WERI-Rb-1 (cell line): ENCODE data around the gene CAMSAP1.

Experiments
- DNase-seq: peaks from one replicate; pipeline ENCODE4 v3.0.0-alpha.2; 2020
- H3K27ac ChIP-seq: fragments of 250-450 bp; sonication (Bioruptor Pico); 2 replicates; pipeline ENCODE4 v1.5.1; 2020; ENCODE audit warnings: mild to moderate bottlenecking, moderate library complexity
- H3K27me3 ChIP-seq: fragments of 250-450 bp; sonication (Bioruptor Pico); 2 replicates; pipeline ENCODE4 v1.5.1; 2021; ENCODE audit warnings: mild to moderate bottlenecking, low read depth, moderate library complexity; ENCODE audit not compliant: insufficient read depth, severe bottlenecking
- H3K36me3 ChIP-seq: fragments of 250-450 bp; sonication (Bioruptor Pico); 2 replicates; pipeline ENCODE4 v1.5.1; 2020; ENCODE audit warnings: mild to moderate bottlenecking, moderate library complexity
- H3K4me3 ChIP-seq: 2 replicates; pipeline ENCODE4 v1.5.1; 2011; ENCODE audit warnings: low read depth, mild to moderate bottlenecking, control low read depth, low read length
- H3K9me3 ChIP-seq: fragments of 250-450 bp; sonication (Bioruptor Pico); 2 replicates; pipeline ENCODE4 v1.5.1; 2021; ENCODE audit warnings: mild to moderate bottlenecking, moderate library complexity; ENCODE audit not compliant: severe bottlenecking
- TF ChIP-seq, protein P1 (sequence below): IDR thresholded peaks from 2 replicates; pipeline ENCODE4 v1.5.1; 2011; ENCODE audit warnings: low read depth, mild to moderate bottlenecking, control low read depth, inconsistent platforms, low read length

The CAMSAP1 gene

GRCh38 chr9:135930446-135931345 is 23.4 kb upstream of the CAMSAP1 start:
- TF ChIP-seq, protein P1, sequence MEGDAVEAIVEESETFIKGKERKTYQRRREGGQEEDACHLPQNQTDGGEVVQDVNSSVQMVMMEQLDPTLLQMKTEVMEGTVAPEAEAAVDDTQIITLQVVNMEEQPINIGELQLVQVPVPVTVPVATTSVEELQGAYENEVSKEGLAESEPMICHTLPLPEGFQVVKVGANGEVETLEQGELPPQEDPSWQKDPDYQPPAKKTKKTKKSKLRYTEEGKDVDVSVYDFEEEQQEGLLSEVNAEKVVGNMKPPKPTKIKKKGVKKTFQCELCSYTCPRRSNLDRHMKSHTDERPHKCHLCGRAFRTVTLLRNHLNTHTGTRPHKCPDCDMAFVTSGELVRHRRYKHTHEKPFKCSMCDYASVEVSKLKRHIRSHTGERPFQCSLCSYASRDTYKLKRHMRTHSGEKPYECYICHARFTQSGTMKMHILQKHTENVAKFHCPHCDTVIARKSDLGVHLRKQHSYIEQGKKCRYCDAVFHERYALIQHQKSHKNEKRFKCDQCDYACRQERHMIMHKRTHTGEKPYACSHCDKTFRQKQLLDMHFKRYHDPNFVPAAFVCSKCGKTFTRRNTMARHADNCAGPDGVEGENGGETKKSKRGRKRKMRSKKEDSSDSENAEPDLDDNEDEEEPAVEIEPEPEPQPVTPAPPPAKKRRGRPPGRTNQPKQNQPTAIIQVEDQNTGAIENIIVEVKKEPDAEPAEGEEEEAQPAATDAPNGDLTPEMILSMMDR, result no peak
- no peaks in the 10 kb centered on the region for H3K9me3 ChIP-seq
- H3K36me3 ChIP-seq, result peaks cover 23% of the 10 kb centered on the region
- no peak overlapping the region for H3K4me3 ChIP-seq
- no peak overlapping the region for H3K27ac ChIP-seq
- H3K27me3 ChIP-seq, result no peaks in the 10 kb centered on the region
- no peak for DNase-seq

DNA sequence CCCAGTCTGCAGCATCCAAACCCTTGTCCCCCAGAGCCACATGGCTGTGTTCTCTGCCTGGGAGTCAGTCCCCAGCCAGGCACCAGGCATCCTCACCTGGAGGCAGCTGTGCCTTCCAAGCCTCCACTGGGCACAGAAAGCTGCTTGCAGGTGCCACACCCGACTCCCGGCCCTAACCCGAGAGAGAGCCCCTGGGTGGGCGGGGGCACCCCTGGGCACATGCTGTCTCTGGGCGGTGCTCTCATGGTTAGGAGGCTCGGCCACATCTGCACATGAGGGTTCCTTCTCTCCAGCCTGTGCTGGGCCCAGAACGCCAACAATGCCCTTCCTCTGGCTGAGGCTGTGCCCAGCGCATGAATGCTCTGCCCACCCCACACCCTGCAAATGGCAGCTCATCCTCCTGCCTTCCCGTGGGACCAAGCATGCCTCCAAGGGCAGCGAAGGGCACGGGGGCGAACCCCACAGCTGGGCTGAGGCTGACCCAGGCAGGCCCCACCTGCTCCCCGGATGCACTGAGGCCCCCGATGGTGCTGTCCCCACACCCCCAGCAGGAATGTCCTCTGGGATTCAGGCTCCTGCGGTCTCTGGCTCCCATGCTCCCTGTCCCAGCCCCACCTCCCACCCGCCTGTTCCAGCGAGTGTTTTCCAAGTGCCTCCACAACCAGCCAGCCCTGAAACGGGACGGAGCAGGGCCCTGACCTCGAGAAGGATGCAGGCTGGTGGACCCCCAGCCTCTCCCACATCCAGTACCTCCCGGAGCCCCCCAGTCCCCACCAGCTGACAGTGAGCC is 22.5 kb upstream of the CAMSAP1 start:
- H3K27ac ChIP-seq, result no peak overlapping the region
- no peak overlapping the region for H3K4me3 ChIP-seq
- no peak for DNase-seq
- H3K36me3 ChIP-seq, result peaks cover 15% of the 10 kb centered on the region
- H3K27me3 ChIP-seq, result no peaks in the 10 kb centered on the region
- TF ChIP-seq, protein P1, result no peak
- no peaks in the 10 kb centered on the region for H3K9me3 ChIP-seq

DNA sequence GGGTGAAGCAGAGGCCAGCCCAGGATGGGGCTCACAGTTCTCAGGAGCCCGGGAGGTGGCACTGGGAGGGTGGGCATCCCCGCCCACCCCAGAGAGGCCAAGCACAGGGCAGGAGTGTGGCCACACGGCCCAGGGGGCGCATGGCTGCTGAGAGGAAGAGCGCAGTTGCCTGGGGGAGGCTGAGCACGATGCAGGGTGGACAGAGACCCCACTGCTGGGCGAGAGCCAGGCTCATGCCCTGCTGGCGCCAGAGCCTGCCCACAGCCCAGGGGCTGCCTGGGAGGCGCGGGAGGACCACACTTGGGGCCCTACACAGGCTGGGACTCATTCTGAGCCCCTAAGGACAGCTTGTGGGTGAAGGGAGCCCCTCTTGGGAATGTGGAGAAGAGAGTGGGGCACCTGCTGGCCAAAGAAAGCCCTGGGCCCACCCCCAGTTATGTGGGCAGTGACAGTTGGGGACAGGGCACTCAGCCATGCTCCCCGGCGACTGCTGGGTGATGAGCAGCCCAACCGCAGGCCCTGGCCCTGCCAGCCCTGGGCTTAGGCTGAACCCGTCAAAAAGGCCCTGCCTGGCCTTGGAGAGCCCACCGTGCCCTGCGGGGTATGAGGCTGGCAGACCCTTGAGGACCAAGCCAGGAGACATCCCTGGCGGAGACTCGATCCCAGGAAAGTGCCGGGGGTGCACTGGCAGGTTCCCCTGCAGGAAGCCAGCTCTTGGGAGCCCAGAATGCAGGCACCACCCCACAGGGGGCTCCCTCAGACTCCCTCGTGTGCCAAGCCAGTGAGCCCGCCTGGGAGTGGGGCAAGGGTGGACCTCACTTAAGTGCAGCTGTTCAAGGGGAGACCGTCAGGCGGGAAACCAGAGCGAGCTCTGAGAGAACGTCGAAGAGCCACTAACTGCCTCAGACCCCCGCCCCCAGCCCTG is 21.6 kb upstream of the CAMSAP1 start:
- H3K36me3 ChIP-seq, result peaks cover 15% of the 10 kb centered on the region
- H3K27ac ChIP-seq, result no peak overlapping the region
- no peak for DNase-seq
- TF ChIP-seq, protein P1, result no peak
- H3K9me3 ChIP-seq, result no peaks in the 10 kb centered on the region
- no peak overlapping the region for H3K4me3 ChIP-seq
- H3K27me3 ChIP-seq, result no peaks in the 10 kb centered on the region

DNA sequence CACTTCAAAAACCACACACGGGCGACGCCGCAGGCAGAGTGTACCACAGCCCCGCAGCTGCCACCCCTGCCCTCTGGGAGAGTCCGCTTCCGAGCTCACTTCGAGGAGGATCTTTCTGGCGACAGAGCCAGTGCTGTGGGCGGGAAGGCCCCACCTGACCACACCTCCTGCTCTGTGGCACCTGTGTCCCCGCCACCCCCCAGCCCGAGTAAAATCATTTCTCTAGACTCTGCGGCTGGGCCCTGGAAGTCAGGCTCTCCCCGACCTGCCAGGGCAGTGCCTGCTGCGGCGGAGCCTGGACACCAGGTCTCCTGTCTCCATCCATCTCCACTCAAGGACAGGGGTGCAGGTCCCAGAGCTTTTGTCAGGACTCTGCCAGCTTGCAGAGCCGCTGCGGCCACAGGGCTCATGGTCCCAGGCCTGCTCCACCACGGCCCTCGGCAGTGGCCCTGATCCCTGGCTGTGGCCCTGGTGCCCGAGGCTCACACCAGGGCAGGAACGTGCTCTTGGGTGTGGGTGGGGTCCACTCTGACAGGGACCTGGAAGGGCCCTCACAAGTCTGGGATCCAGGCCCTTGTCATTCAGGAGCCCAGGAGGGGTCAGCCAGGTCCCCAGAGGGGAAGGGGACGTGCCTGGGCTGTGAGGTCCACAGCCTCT is 20.9 kb upstream of the CAMSAP1 start:
- Histone ChIP-seq H3K27me3 (no peaks in the 10 kb centered on the region), H3K36me3 (peaks cover 16% of the 10 kb centered on the region), H3K27ac (no peak overlapping the region), H3K9me3 (no peaks in the 10 kb centered on the region), H3K4me3 (no peak overlapping the region)
- TF ChIP-seq, protein P1, result no peak
- DNase-seq, result no peak
